H1 (cell line): Measurements from ENCODE around the gene KCTD12. TPM values are rescaled to one million over a fixed set of nuclear protein-coding genes. Genes with fewer than 3 reads are reported as not detected.

Experiments
- CTCF ChIA-PET: fragments of 300-600 bp; sonication (Branson Sonifier 250); formaldehyde crosslinking; loops from one replicate; lab custom pipeline; 2021; ENCODE audit not compliant: partially characterized antibody; lab: Charles Lee
- POLR2A ChIA-PET: fragments of 300-600 bp; sonication (Branson Sonifier 250); formaldehyde crosslinking; loops from one replicate; lab custom pipeline; 2021; ENCODE audit warnings: inconsistent platforms; ENCODE audit not compliant: partially characterized antibody; lab: Charles Lee
- DNase-seq, 2 experiments: peaks; one replicate each; pipeline versions ENCODE4 v3.0.0 to v3.0.0-alpha.2; 2010 to 2022; ENCODE audit warnings: low spot score in 2 of 2, low read depth in 1 of 2, mixed read lengths in 1 of 2
- FAIRE-seq: peaks from 2 replicates; lab custom pipeline; 2011; peaks lifted over from hg19 to GRCh38; lab: Jason Lieb, UNC
- H2AFZ ChIP-seq: 2 replicates; pipeline ENCODE4 v1.8.1; 2012; ENCODE audit warnings: low read length, inconsistent platforms
- H2AK5ac ChIP-seq: 2 replicates; pipeline ENCODE4 v1.6.1; 2013; ENCODE audit warnings: low read depth, low read length
- H2BK120ac ChIP-seq: replicated peaks from 2 replicates; pipeline ENCODE3; 2013; ENCODE audit warnings: low read depth, low read length, inconsistent platforms
- H2BK12ac ChIP-seq: 2 replicates; pipeline ENCODE4 v1.6.1; 2013; ENCODE audit warnings: low read depth, low read length
- H2BK15ac ChIP-seq: 2 replicates; pipeline ENCODE4 v1.6.1; 2013; ENCODE audit warnings: low read length
- H2BK20ac ChIP-seq: 2 replicates; pipeline ENCODE4 v1.6.1; 2013; ENCODE audit warnings: low read length
- H2BK5ac ChIP-seq: 2 replicates; pipeline ENCODE4 v1.6.1; 2013; ENCODE audit warnings: low read depth, low read length
- H3K14ac ChIP-seq: 2 replicates; pipeline ENCODE4 v1.6.1; 2013; ENCODE audit warnings: inconsistent platforms; ENCODE audit not compliant: insufficient read length
- H3K18ac ChIP-seq: 2 replicates; pipeline ENCODE4 v1.6.1; 2013; ENCODE audit warnings: low read length; ENCODE audit errors: extremely low read depth
- H3K23ac ChIP-seq: 2 replicates; pipeline ENCODE4 v1.6.1; 2013; ENCODE audit warnings: inconsistent platforms; ENCODE audit not compliant: insufficient read length
- H3K23me2 ChIP-seq: 2 replicates; pipeline ENCODE4 v1.6.1; 2013; ENCODE audit warnings: low read depth, low read length
- H3K27ac ChIP-seq: 2 replicates; pipeline ENCODE4 v1.6.1; 2011; ENCODE audit warnings: low read depth, low read length, inconsistent platforms
- H3K27me3 ChIP-seq, 4 experiments: replicated peaks in 1 of 4; 1 replicate in 1 of 4; 2 replicates in 3 of 4; pipeline versions ENCODE4 v1.6.1 to v1.8.1; 2011 to 2013; ENCODE audit warnings: low read length in 3 of 4, mild to moderate bottlenecking in 3 of 4, inconsistent platforms in 2 of 4, mixed read lengths in 2 of 4, moderate library complexity in 1 of 4; ENCODE audit not compliant: control insufficient read depth in 3 of 4, insufficient read depth in 3 of 4; ENCODE audit errors: extremely low read depth in 1 of 4
- H3K36me3 ChIP-seq, 4 experiments: 2 replicates each; pipeline versions ENCODE4 v1.6.1 to v1.8.1; 2011 to 2013; ENCODE audit warnings: mild to moderate bottlenecking in 4 of 4, low read length in 3 of 4, moderate library complexity in 2 of 4, control low read depth in 1 of 4, inconsistent platforms in 1 of 4; ENCODE audit not compliant: insufficient read depth in 4 of 4, control insufficient read depth in 2 of 4
- H3K4ac ChIP-seq: replicated peaks from 2 replicates; pipeline ENCODE3; 2013; ENCODE audit warnings: low read length, low read depth, mixed read lengths, inconsistent platforms; ENCODE audit not compliant: insufficient read length
- H3K4me1 ChIP-seq, 4 experiments: replicated peaks in 1 of 4; 1 replicate in 1 of 4; 2 replicates in 3 of 4; pipeline versions ENCODE4 v1.6.1 to v1.8.1; 2011 to 2013; ENCODE audit warnings: low read length in 3 of 4, inconsistent platforms in 2 of 4, mixed read lengths in 1 of 4; ENCODE audit not compliant: insufficient read depth in 4 of 4, control insufficient read depth in 3 of 4
- H3K4me2 ChIP-seq, 2 experiments: 2 replicates each; pipeline versions ENCODE4 v1.6.1 to v1.8.1; 2011 to 2013; ENCODE audit warnings: low read depth in 2 of 2, low read length in 2 of 2, control low read depth in 1 of 2, inconsistent platforms in 1 of 2, mild to moderate bottlenecking in 1 of 2; ENCODE audit not compliant: insufficient read depth in 1 of 2
- H3K4me3 ChIP-seq, 4 experiments: fragments of 200-600, 300-600 bp in 1 of 4; sonication (generic), shearing (Covaris generic), sonication (Bioruptor Twin) in 1 of 4; 2 replicates each; pipeline versions ENCODE4 v1.5.1 to v1.8.1; 2011 to 2016; ENCODE audit warnings: low read length in 4 of 4, low read depth in 3 of 4, control low read depth in 2 of 4, inconsistent platforms in 2 of 4, mild to moderate bottlenecking in 2 of 4, mixed read lengths in 1 of 4, moderate library complexity in 1 of 4; ENCODE audit not compliant: insufficient read depth in 2 of 4; ENCODE audit errors: extremely low read depth in 1 of 4
- H3K56ac ChIP-seq: replicated peaks from 2 replicates; pipeline ENCODE3; 2013; ENCODE audit warnings: low read depth, mild to moderate bottlenecking, mixed read lengths, low read length, inconsistent platforms; ENCODE audit not compliant: insufficient read length
- H3K79me1 ChIP-seq: 2 replicates; pipeline ENCODE4 v1.6.1; 2013; ENCODE audit warnings: low read depth, low read length, control low read depth
- H3K79me2 ChIP-seq, 2 experiments: 2 replicates each; pipeline versions ENCODE4 v1.6.1 to v1.8.1; 2012 to 2013; ENCODE audit warnings: low read length in 2 of 2, mild to moderate bottlenecking in 2 of 2, inconsistent platforms in 1 of 2; ENCODE audit not compliant: insufficient read depth in 2 of 2, control insufficient read depth in 1 of 2
- H3K9ac ChIP-seq, 4 experiments: replicated peaks in 1 of 4; 1 replicate in 1 of 4; 2 replicates in 3 of 4; pipeline versions ENCODE4 v1.6.1 to v1.8.1; 2011 to 2013; ENCODE audit warnings: low read depth in 3 of 4, low read length in 3 of 4, control low read depth in 2 of 4, mild to moderate bottlenecking in 2 of 4, moderate library complexity in 2 of 4, inconsistent platforms in 1 of 4; ENCODE audit errors: extremely low read depth in 1 of 4
- H3K9me3 ChIP-seq, 2 experiments: 2 replicates each; pipeline versions ENCODE4 v1.6.1 to v1.8.1; 2012 to 2013; ENCODE audit warnings: mild to moderate bottlenecking in 2 of 2, moderate library complexity in 2 of 2, control low read depth in 1 of 2, inconsistent platforms in 1 of 2, low read depth in 1 of 2, low read length in 1 of 2, mixed read lengths in 1 of 2; ENCODE audit not compliant: insufficient read depth in 2 of 2
- H4K20me1 ChIP-seq, 2 experiments: replicated peaks in 1 of 2; 2 replicates each; pipeline versions ENCODE3 to v1.8.1; 2011 to 2013; ENCODE audit warnings: inconsistent platforms in 2 of 2, low read length in 2 of 2, mild to moderate bottlenecking in 1 of 2; ENCODE audit not compliant: insufficient read depth in 2 of 2, control insufficient read depth in 1 of 2
- H4K5ac ChIP-seq: 2 replicates; pipeline ENCODE4 v1.6.1; 2013; ENCODE audit warnings: low read length, low read depth, mixed read lengths, inconsistent platforms; ENCODE audit not compliant: insufficient read length
- H4K8ac ChIP-seq: 2 replicates; pipeline ENCODE4 v1.8.0; 2013; ENCODE audit warnings: mild to moderate bottlenecking, moderate library complexity, low read length, inconsistent platforms; ENCODE audit not compliant: insufficient read depth; ENCODE audit errors: extremely low read depth
- H4K91ac ChIP-seq: replicated peaks from 2 replicates; pipeline ENCODE3; 2013; ENCODE audit warnings: low read length, mixed read lengths, inconsistent platforms; ENCODE audit not compliant: insufficient read length
- CBX8 ChIP-seq: fragments of 300-800, 300-1000 bp; sonication (generic); IDR thresholded peaks from 2 replicates; pipeline ENCODE4 v1.7.1; 2016; ENCODE audit warnings: low read depth, low read length, borderline replicate concordance
- CEBPB ChIP-seq: IDR thresholded peaks from 2 replicates; pipeline ENCODE4 v1.6.1; 2012; ENCODE audit warnings: low read depth, low read length
- polyA plus RNA-seq, 7 experiments: library from polyadenylated mRNA; depleted of rRNA in 3 of 7; stranded (reverse) in 5 of 7; unstranded in 2 of 7; fragments of >200 nt in 5 of 7; fragments of 200-250 nt in 2 of 7; gene quantifications; 1 replicate in 5 of 7; 2 replicates in 1 of 7; 4 replicates in 1 of 7; pipeline versions ENCODE4 v1.2.1 to v1.2.3, GENCODE V29; 2011 to 2013; ENCODE audit warnings: missing spikeins in 2 of 7, mixed read lengths in 2 of 7
- total RNA-seq: library from RNA; stranded (reverse); fragmentation: NEBNext Ultra II Directional; extraction: Animal tissue kit (Norgen Biotek cat#: 25700); gene quantifications from 2 replicates; pipeline ENCODE4 v1.2.1, GENCODE V29; 2021

Gene KCTD12
- total and polyA plus RNA-seq, 2 of the 8 experiments (the other 6 are each of a cell fraction or from before 2014, with no cell fraction given): 2.5 to 9.6 TPM

DNA sequence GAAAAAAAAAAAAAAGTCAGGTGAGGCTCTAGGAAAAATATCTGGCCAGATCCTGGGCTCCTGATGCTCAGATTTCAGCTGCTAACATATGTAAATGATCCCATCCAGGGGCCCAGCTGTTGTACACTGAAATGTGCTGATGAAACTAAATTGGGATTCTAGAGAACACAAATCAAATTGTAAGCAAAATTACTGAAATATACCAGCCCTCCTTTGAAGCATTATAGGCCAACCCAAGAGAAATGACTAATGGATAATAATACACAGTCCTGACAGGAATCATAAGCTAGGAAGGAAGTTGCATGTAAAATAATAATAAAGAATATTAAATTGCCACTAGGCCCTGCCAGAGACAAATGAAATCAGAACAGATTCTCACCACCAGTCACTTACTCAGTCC is 17.8 kb downstream of the KCTD12 start:
- H3K79me2 ChIP-seq: no peaks in the 10 kb centered on the region
- H4K5ac ChIP-seq: no peak overlapping the region
- H4K91ac ChIP-seq: no peak overlapping the region
- CTCF ChIA-PET: interaction anchor here (0.6 to 1.9 kb wide), 2 partner anchors 16 to 899 kb away, joined by 3 to 11 read pairs; no protein-coding TSS in a partner anchor
- H3K27ac ChIP-seq: no peak overlapping the region
- H3K9ac ChIP-seq: no peak overlapping the region
- no peak overlapping the region for H3K4ac ChIP-seq
- H4K8ac ChIP-seq: no peak overlapping the region
- H3K79me1 ChIP-seq: no peaks in the 10 kb centered on the region
- H3K14ac ChIP-seq: no peak overlapping the region
- H2BK120ac ChIP-seq: no peak overlapping the region
- H2AFZ ChIP-seq: no peak overlapping the region
- H2BK5ac ChIP-seq: no peak overlapping the region
- H3K56ac ChIP-seq: no peak overlapping the region
- H3K27me3 ChIP-seq: no peaks in the 10 kb centered on the region
- H3K23ac ChIP-seq: no peak overlapping the region
- H3K4me2 ChIP-seq: no peak overlapping the region
- H2BK15ac ChIP-seq: no peak overlapping the region
- no peak for TF ChIP-seq CEBPB
- TF ChIP-seq CBX8: no peak
- no peaks in the 10 kb centered on the region for H3K36me3 ChIP-seq
- H3K18ac ChIP-seq: no peak overlapping the region
- H3K4me1 ChIP-seq: no peaks in the 10 kb centered on the region; a peak in 1 of 7 replicates
- H2BK20ac ChIP-seq: no peak overlapping the region
- no peaks in the 10 kb centered on the region for H3K9me3 ChIP-seq
- DNase-seq (no peak), FAIRE-seq (no peak)
- POLR2A ChIA-PET: interaction anchor here (0.7 kb wide), 1 partner anchor 183 kb away, joined by 5 read pairs; no protein-coding TSS in a partner anchor
- no peaks in the 10 kb centered on the region for H3K23me2 ChIP-seq
- H2AK5ac ChIP-seq: no peak overlapping the region
- no peaks in the 10 kb centered on the region for H4K20me1 ChIP-seq
- no peak overlapping the region for H2BK12ac ChIP-seq
- no peak overlapping the region for H3K4me3 ChIP-seq
